Neuron (in vitro differentiated cells): Measurements from ENCODE around the gene CFAP61.
"Not testable (repeated sequence)": the region's sequence is repeated elsewhere in the genome, so short reads cannot be mapped to it uniquely, and the experiment has no call there.

Source experiments
- H2AFZ ChIP-seq: one replicate; pipeline ENCODE4 v1.6.1; 2013; ENCODE audit warnings: low read depth, mild to moderate bottlenecking, inconsistent platforms, low read length, moderate library complexity
- H3K27me3 ChIP-seq: one replicate; pipeline ENCODE4 v1.6.1; 2013; ENCODE audit warnings: low read length; ENCODE audit not compliant: insufficient read depth
- H3K36me3 ChIP-seq: one replicate; pipeline ENCODE4 v1.6.1; 2013; ENCODE audit warnings: low read length; ENCODE audit not compliant: insufficient read depth
- H3K4me1 ChIP-seq: one replicate; pipeline ENCODE4 v1.6.1; 2013; ENCODE audit warnings: low read length; ENCODE audit not compliant: insufficient read depth
- H3K4me3 ChIP-seq: 2 replicates; pipeline ENCODE4 v1.5.1; 2013; ENCODE audit warnings: mild to moderate bottlenecking, low read length, moderate library complexity
- H3K9me3 ChIP-seq: one replicate; pipeline ENCODE4 v1.6.1; 2013; ENCODE audit warnings: low read length

Gene CFAP61

DNA sequence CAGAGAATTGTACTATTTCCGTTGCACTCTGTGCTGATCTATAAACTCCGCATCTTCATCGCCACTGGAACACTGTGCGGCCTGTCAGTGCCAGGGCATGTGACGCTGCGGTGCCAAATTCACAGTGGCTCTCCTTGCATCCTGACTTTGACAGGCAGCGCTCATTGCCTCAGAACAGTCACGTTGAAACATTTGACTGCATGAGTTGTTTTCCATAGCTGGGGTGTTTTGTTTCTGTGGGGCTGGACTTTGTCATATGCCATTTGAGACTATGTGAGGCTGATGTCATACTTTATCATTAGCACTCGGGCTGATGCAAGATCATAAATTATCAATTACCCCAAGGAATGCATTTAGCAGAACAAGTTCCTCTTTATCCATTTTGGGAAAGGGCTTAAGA is 32.7 kb downstream of the CFAP61 start:
- Histone ChIP-seq H3K36me3 (no peaks in the 10 kb centered on the region), H2AFZ (no peak overlapping the region), H3K9me3 (no peaks in the 10 kb centered on the region), H3K27me3 (peaks cover 3% of the 10 kb centered on the region), H3K4me1 (no peaks in the 10 kb centered on the region), H3K4me3 (no peak overlapping the region)

DNA sequence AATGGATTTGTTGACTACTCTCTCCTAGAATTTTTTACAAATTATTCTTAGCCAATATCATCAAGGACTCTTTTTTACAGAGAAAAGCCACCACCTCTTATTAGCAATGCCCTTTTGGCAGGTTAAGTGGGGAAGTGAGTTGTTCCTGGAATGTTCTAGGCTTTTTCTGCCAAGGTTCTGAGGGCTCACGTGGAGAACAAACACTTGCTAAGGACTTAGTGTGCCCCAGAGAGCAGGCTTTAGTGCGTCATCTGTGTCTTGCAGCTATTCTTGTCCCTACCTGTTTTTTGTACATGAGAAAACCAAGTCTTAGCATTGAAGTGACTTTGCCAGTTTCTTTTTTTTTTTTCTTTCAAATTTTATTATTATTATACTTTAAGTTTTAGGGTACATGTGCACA is 33.5 kb downstream of the CFAP61 start:
- Histone ChIP-seq H2AFZ (no peak overlapping the region), H3K4me3 (no peak overlapping the region), H3K4me1 (no peaks in the 10 kb centered on the region), H3K36me3 (no peaks in the 10 kb centered on the region), H3K9me3 (no peaks in the 10 kb centered on the region), H3K27me3 (peaks cover 3% of the 10 kb centered on the region)

DNA sequence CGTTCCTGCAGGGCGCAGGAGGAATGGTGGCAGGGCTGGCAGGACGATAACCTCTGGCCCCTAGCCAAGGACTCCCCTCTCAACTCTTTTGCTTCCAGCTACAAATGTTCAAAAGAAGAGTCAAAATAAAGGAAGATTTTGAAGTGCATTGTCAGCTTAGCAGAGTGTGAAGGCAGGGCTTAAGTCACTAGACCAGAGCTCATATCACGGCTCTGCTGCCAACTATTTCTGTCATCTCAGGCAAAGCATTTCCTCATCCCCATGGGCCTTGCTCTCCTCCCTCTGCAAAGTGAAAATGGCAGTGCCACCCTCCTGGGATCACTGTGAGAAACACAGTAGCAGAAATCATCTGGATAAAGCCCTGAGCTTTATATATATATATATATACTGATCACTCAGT is 36.7 kb downstream of the CFAP61 start:
- no peaks in the 10 kb centered on the region for H3K27me3 ChIP-seq
- no peaks in the 10 kb centered on the region for H3K9me3 ChIP-seq
- no peak overlapping the region for H3K4me3 ChIP-seq
- no peak overlapping the region for H2AFZ ChIP-seq
- H3K36me3 ChIP-seq, result no peaks in the 10 kb centered on the region
- no peaks in the 10 kb centered on the region for H3K4me1 ChIP-seq

DNA sequence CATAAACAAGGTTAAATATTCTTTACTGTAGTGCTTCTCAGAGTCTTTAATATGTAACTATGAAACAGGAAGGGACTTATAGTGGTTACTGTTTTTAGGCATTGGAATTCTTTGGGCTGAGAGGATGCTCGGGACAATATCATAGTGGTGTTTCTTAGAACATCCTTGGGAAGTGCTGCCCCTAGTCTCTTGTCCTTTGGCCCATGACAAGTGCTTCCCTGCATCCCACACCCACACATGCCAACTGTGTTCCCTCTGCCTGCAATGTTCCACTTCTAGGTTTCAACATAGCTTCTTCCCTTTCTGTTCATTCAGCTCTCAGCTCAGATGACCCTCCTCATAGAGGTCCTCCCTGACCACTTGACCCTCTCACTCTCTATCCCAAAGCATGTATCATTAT is 37.6 kb downstream of the CFAP61 start:
- Histone ChIP-seq H3K4me3 (no peak overlapping the region), H3K9me3 (no peaks in the 10 kb centered on the region), H3K4me1 (no peaks in the 10 kb centered on the region), H3K27me3 (no peaks in the 10 kb centered on the region), H3K36me3 (no peaks in the 10 kb centered on the region), H2AFZ (no peak overlapping the region)

DNA sequence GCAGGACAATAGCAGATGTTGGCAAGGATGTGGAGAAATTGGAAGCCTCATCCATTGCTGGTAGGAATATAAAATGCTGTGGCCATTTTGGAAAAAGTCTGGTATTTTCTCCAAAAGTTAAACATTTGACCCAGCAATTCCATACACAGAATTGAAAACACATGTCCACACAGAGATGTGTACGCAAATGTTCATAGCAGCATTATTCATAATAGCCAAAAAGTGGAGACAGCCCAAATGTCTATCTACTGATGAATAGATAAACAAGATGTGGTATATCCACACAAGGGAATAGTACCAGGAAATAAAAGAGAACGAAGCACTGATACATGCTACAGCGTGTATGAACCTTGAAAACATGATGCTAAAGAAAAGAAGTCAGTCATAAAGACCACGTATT is 40.5 kb downstream of the CFAP61 start:
- Histone ChIP-seq H2AFZ (no peak overlapping the region), H3K9me3 (no peaks in the 10 kb centered on the region), H3K36me3 (no peaks in the 10 kb centered on the region)

DNA sequence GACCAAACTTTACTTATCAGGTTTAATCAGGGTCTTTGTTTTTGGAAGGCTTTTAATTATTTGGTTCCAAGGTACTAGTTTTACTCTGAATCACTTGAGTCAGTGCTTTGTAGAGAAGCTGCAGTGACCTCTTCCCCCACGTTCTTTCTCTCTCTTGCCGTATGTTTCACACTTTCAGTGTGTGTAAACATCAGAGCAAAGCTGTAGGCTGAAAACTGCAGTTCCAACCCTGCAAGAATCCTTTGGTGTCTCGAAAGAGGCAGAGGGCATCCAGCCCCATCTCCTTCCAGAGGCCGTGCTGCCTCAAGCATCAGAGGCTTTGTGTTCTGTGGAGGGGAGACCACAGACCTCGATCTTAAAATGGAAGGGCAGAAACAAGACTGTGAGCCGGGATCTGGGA is 42.1 kb downstream of the CFAP61 start:
- Histone ChIP-seq H2AFZ (no peak overlapping the region), H3K9me3 (no peaks in the 10 kb centered on the region), H3K36me3 (no peaks in the 10 kb centered on the region), H3K4me3 (no peak overlapping the region), H3K27me3 (no peaks in the 10 kb centered on the region), H3K4me1 (no peaks in the 10 kb centered on the region)

More for the DNA sequence above, 40.5 kb downstream of the CFAP61 start:
- H3K4me1 ChIP-seq, result no peaks in the 10 kb centered on the region
- H3K4me3 ChIP-seq, result no peak overlapping the region
- no peaks in the 10 kb centered on the region for H3K27me3 ChIP-seq

DNA sequence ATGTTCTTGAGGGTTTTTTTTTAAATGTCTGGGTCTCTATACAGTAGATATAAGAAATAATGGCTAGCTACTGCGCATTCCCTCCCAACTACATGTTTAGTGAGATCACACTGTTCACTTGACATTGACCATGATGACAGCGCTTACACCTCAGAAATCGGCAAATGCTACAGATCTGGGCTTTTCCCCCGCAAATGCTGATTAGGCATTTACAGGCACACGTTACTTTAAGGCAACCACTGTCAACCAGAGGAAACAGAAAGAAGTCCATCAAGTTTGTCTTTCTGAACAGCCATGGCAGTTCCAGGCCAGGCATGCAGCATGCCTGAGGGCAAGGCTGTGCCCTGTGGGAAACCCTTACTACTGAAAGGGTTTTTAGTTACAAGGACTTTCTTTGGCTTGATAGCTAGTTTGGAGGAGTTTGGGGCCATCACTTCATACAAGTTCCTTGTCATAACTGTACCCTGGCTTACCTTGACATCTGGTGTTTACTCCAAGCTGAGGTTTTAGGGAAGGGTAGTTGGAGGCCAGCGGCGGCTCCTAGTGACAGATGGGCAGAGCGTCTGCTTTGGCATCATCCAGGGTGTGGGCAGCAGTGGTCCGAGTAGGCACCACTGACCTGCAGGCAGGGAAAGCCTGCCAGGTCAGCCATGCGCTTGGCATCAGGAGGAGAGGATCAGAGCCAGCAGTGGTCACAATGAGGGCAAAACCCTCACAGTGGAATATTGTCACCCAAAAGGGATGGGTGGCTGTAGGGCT is 43.0 kb downstream of the CFAP61 start:
- no peak overlapping the region for H3K4me3 ChIP-seq
- H3K36me3 ChIP-seq, result no peaks in the 10 kb centered on the region
- no peaks in the 10 kb centered on the region for H3K9me3 ChIP-seq
- no peaks in the 10 kb centered on the region for H3K27me3 ChIP-seq
- H2AFZ ChIP-seq, result no peak overlapping the region
- H3K4me1 ChIP-seq, result no peaks in the 10 kb centered on the region

DNA sequence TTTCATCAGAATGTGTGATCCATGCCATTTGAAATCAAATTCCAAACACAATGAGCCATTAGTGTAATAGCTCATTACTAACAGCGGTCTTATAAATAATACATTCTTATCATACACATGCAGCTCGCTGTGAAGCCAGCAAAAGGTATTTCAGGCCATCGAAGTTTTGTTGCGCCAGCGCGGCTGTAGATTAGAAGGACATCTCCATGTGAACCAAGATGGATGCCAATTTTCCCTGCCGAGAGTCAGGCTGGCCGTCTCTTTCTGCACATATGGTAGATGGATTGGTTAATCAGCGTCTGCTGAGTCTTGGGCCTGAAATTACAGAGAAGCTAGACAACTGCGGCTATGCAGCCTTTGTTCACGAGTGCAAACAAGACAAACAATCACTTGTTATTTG is 44.1 kb downstream of the CFAP61 start:
- no peaks in the 10 kb centered on the region for H3K9me3 ChIP-seq
- no peaks in the 10 kb centered on the region for H3K4me1 ChIP-seq
- no peaks in the 10 kb centered on the region for H3K36me3 ChIP-seq
- H3K4me3 ChIP-seq, result no peak overlapping the region
- H3K27me3 ChIP-seq, result no peaks in the 10 kb centered on the region
- no peak overlapping the region for H2AFZ ChIP-seq

DNA sequence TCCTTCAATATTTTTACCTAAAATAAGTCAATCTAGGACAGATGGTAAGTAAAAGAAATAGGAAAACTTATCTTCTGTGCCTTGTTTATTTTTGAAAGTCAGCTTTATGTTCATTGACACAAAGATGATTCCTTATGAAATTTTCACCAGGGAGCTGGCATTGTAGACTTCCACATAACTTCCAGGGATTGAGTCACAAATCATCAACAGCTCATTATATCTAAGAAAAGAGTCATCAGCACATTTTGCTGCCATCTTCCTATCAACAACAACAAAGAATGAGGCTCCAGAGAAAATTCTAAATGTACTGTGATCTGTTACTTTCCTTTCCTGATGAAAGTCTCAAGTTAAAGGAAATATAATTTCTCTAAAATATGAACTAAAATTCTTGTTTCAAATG is 48.5 kb downstream of the CFAP61 start:
- Histone ChIP-seq H3K4me1 (peaks cover 4% of the 10 kb centered on the region), H3K4me3 (no peak overlapping the region), H3K9me3 (no peaks in the 10 kb centered on the region), H3K27me3 (no peaks in the 10 kb centered on the region), H2AFZ (no peak overlapping the region), H3K36me3 (no peaks in the 10 kb centered on the region)

DNA sequence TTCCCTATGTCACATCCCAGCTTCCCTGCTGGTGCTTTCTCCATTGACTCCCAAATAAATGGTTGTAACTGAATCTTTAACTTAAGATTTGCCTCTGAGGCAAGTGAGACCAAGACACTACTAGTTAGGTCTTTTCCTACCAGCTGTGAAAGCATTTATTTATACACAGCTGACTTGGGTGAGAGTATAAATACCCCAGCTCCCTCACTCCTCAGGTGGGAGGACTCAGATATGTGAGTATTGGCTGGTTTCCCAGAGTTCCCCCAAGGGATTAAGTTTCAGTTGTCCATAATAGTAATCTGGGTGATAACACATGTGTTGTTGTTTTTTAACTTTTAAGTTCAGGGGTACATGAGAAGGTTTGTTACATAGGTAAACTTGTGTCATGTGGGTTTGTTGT is 49.8 kb downstream of the CFAP61 start:
- Histone ChIP-seq H3K4me3 (no peak overlapping the region), H3K9me3 (no peaks in the 10 kb centered on the region), H3K36me3 (no peaks in the 10 kb centered on the region), H3K4me1 (peaks cover 17% of the 10 kb centered on the region), H2AFZ (no peak overlapping the region), H3K27me3 (no peaks in the 10 kb centered on the region)

DNA sequence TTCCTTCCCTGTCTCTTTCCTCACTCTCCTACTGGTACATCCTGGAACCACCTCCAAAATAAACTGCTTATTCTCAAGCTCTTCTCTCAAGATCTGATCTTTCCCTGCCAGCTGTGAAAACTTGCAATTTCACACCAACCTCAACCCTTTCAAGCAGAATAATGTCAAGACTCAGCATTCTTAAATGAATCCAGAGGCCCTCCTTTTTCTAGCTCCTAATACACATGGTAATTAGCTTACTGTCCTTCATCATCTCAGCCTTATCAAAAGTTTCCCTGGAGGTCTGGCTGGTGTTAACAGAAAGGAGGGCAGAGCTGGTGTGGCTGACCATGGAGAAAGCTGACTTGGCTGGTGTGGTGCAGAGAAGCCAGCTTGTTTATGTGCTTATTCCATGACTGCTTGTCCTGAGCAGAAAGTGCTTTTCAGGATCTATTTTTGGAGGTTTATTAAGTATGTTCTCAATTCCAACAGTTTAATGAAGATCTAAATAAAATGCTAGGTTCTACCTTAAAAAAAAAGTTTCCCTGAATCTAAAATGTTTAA is 50.5 kb downstream of the CFAP61 start:
- no peak overlapping the region for H3K4me3 ChIP-seq
- no peak overlapping the region for H2AFZ ChIP-seq
- no peaks in the 10 kb centered on the region for H3K36me3 ChIP-seq
- H3K27me3 ChIP-seq, result no peaks in the 10 kb centered on the region
- H3K9me3 ChIP-seq, result no peaks in the 10 kb centered on the region
- peaks cover 17% of the 10 kb centered on the region for H3K4me1 ChIP-seq

DNA sequence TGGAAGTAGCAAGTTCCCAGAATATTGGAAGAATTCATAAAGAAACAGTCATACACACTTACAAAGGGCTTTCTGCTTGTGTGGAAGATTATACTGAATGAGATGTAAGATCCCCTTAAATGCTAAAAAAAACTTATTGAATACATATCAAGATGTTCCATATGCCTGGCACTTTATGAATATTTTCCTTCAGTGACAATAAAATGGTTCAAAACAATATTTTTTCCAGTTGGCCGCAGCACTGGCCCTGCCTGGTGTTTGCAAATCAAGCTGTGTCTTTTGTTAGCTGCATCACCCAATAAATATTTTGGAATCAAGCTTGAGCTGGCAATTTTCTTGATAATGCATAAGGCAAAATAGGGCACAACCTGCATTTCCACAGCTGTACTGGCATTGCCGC is 51.2 kb downstream of the CFAP61 start:
- Histone ChIP-seq H3K27me3 (no peaks in the 10 kb centered on the region), H2AFZ (no peak overlapping the region), H3K4me1 (peaks cover 17% of the 10 kb centered on the region), H3K36me3 (no peaks in the 10 kb centered on the region), H3K4me3 (no peak overlapping the region), H3K9me3 (no peaks in the 10 kb centered on the region)

DNA sequence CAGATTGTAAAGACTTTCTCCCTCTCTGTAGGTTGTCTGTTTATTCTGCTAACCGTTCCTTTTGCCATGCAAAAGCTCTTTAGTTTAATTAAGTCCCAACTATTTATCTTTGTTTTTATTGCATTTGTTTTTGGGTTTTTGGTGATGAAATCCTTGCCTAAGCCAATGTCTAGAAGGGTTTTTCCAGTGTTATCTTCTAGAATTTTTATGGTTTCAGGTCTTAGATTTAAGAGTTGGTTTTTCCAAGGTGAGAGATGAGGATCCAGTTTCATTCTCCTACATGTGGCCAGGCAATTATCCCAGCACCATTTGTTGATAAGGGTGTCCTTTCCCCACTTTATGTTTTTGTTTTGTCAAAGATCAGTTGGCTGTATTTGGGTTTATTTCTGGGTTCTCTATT is 70.9 kb downstream of the CFAP61 start:
- H3K27me3 ChIP-seq, H3K4me3 ChIP-seq, H3K4me1 ChIP-seq, H3K9me3 ChIP-seq, H3K36me3 ChIP-seq, H2AFZ ChIP-seq: not testable (repeated sequence)

DNA sequence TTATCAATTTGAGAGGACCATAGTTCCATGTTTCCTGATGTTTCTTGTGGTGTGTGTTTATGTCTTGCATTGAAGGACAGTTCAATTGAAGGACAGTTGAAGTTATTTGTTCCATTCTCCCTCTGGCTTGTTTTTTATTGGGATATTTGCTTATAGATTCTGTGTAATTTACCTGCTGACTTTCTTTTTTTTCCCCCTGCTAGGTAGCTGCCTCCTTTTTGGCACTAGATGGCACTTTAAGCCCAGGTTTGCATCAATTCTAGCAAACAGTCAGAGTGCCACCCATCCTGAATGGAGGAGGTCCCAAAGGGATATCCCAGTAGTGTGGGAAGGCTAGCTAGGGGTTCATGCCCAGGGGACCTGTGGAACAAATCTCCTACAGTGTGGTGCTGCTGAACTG is 78.1 kb downstream of the CFAP61 start:
- H3K4me1 ChIP-seq, result no peaks in the 10 kb centered on the region
- no peak overlapping the region for H3K4me3 ChIP-seq
- no peaks in the 10 kb centered on the region for H3K36me3 ChIP-seq
- peaks cover 3% of the 10 kb centered on the region for H3K9me3 ChIP-seq
- H2AFZ ChIP-seq, result no peak overlapping the region
- H3K27me3 ChIP-seq, result no peaks in the 10 kb centered on the region
